M059J (cell line): Measurements from ENCODE around the gene SHANK1. TPM values are rescaled to one million over a fixed set of nuclear protein-coding genes. Genes with fewer than 3 reads are reported as not detected.

Experiments used
- DNase-seq: peaks from one replicate; pipeline ENCODE4 v3.0.0-alpha.2; 2012; ENCODE audit warnings: low read depth
- total RNA-seq: library from RNA; depleted of rRNA; stranded (reverse); fragments of >200 nt; shearing (Covaris generic); gene quantifications from 2 replicates; pipeline ENCODE4 v1.2.3, GENCODE V29; 2014

SHANK1 gene
- total RNA-seq, 1 experiment from 2014 or later = 0.15 TPM

DNA sequence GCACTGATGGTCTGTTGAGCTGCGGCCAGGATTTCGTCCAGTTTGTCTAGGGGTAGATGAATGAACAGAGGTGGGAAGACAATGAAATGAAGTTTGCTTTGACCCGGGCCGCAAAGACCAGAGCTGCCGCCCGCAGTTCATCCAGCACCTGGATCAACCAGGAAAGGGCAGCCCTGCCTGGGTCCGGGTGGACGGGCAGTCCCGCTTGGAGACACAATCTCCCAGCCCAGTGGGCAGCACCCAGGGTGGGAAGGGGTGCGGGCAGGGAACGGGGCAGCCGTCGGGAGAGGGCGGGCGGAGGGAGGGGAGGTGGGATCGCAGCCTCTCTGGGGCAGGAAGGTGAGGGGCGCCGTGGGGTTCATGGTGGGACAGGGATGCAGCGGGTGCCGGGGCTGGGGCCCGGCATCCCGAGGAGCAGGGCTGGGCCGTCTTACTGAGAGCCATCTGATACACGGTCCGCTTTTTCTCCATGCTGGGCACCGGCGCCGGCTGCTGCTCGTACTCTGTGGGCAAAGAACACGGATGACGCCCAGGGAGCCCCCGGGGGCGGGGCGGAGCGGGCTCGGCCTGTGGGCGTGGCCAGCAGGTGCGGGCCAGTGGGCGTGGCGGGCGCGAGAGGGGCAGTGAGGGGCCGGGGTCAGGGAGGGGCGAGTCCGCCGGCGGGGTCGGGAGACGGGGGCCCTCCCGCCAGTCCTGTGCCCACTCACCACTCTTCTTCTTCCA is 33.1 kb downstream of the SHANK1 start:
- DNase-seq = no peak

DNA sequence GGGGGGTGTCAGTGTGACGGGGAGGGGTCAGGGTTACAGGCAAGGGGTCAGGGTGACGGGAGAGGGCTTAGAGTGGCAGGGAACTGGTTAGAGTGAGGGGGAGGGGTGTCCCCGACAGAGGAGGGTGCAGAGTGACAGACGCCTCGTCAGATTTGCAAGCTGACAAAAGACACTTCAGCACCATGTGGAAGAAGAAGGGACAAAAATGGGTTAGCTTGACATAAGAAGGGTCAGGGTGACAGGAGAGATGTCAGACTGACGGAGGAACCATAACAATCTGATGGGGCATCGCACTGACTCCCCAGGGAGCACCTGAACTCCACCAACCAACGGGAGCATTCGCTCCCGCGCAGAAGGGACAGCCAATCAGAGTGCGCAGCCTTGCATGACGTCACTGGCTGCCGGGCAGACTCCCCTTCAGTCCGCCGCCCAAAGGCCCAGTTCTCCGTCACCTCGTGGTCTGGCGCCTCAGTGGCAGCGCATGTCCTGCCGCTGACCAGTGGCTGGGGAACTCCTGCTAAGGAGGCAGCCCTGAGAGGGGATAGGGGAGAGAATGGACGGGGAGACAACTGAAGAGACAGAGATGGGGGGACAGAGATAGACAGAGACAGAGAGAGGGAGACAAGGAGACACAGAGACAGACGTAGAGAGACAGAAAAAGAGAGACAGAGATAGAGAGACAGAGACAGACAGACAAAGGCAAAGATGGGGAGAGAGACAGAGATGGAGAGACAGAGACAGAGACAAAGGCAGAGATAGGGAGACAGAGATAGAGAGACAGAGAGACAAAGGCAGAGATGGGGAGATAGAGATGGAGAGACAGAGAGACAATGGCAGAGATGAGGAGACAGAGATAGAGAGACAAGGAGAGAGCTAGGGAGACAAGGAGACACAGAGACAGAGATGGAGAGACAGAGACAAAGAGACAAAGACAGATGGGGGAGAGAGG is 40.2 kb downstream of the SHANK1 start:
- DNase-seq = peak; percentile 71

DNA sequence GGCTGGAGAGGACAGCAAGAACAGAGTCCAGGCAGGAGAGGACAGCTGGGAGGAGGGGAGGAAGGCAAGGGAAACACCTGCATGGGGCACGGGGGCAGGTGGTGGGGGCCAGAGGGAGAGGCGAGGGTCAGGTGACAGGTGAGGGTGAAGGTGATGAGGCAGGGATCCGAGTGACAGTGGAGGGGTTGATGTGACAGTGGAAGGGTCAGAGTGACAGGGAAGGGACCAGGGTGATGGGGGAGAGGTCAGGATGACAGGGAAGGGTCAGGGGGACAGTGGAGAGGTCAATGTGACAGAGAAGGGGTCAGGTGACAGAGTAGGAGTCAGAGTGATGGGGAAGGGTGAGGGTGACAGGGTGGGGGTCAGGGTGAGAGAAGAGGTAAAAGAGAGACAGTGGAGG is 41.3 kb downstream of the SHANK1 start:
- no peak for DNase-seq

DNA sequence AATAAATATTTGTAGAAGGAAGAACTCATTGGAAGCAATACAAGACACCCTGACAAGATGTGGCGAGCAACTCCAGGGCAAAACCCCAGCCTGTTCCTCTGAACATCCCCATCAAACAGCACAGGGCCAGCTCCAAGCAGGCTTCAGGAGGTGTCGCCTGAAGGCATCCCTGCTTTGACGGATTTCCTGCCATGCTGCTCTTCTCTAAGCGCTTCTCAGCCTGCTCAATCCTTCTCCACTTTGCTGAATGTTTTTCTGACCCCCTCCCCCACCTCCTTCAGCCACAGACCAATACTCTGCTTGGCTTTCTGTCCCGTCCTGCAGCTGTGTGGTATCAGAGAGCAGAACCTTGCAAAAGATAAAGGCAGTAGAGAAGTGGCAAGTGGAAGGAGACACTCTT is 42.0 kb downstream of the SHANK1 start:
- no peak for DNase-seq

DNA sequence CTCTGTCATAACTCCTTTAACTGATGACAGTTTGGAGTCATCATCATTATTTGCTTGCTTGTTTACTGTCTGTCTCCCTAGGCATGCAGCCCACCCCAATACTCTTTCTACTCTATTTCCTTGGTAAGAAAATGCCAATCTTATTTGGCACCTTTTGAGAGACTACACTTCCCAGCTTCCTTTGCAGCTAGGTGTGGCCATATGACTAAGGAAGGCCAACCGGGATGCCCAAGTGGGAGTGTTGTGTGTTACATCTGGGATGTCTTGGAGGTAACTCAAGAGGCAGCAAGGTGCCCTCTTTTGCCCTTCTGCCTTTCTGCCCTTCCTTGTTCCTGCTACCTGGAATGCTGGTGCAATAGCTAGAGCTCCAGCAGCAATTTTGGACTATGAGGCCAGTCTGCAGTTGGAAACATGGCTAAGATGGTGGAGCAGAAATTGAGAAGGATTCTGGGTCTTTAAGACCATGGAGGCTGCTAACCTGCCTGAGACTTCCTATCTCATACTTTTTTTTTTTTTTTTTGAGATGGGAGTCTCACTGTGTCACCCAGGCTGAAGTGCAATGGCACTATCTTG is 42.9 kb downstream of the SHANK1 start:
- DNase-seq = no peak

DNA sequence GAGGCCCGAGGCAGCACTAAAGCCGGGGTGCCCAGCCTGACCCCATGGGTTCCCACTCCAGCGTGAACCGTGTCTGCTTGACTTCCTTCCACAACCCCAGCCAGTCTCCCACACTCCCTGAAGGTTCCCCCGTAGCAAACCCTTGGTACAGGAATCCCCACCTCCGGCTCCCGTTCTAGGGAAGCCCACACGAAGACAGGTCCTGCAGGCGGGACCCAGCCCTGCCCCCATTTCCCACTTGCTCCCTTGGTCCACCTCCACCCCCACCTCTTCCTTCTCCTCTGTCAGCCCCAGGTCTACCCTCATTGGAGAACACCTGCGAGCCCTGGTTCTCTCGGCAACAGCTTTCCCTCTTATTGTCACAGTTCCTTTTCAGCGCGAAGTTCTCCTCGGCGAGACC is 46.5 kb downstream of the SHANK1 start:
- no peak for DNase-seq

DNA sequence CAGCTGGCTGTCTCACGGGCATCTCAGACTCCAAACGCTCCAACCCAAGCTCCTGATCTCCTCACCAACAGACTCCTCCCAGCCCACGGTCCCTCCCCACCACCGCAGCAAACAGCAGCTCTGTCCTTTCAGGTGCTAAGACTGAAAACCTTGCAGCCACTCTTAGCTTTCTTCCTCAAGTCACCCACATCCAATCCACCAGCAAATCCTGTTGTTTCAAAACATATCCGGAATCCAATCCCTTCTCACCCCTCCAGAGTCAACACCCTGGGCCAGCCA is 49.6 kb downstream of the SHANK1 start:
- no peak for DNase-seq

DNA sequence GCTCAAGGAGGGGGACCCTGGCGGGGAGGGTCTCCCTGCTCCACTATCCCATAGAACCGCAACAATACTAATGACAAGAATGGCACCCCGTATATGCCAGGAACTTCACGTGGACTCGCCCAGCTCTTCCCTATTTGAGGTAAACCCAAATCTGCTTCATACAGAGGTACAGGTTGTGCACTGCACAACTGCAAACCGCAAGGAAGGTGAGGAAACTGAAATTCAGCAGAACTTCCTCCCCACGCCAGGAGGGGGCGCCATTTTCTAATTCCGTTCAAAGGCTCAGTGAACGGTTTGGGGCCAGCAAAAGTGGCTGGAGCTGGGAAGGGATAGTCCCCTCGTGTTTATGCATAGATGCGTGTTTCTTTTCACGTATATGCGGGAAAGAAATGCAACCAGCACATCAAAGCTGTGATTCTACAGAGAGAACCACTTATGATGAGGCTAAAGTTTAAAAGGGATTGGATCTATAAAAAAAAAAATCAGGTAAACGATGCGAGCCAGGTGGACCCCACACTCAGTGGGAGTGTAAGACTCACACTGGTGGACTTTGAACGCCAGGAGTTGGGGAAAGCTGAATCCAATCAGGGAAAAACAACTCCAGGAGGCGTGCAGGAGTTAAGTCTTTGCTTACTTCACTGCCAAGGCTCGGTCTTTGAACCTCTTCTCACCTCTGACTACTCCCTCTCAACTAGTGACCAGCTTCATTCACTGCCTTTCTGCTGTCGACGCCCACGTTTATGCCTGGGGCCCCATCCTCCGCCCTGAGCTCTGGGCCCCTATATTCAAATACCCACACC is 50.1 kb downstream of the SHANK1 start:
- peak; percentile 18 for DNase-seq

DNA sequence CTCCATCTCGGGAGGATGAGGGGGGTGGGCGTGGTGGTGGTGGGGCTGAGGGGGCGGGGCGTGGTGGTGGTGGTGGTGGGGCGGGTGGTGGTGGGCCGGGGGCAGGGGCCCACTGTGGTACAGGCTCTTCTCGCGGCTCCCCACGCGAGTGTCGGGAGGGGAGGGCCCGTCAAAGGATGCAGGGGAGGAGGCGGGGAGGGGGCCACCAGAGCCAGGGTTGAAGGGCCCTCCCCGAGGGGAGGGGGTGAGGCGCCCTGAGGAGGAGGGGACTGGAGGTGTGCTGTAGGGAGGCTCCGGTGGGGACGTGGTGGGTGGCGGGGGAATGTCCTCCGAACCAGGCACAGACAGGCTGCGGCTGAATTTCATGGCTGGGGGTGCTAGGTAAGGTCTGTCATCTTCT is 50.7 kb downstream of the SHANK1 start:
- no peak for DNase-seq

DNA sequence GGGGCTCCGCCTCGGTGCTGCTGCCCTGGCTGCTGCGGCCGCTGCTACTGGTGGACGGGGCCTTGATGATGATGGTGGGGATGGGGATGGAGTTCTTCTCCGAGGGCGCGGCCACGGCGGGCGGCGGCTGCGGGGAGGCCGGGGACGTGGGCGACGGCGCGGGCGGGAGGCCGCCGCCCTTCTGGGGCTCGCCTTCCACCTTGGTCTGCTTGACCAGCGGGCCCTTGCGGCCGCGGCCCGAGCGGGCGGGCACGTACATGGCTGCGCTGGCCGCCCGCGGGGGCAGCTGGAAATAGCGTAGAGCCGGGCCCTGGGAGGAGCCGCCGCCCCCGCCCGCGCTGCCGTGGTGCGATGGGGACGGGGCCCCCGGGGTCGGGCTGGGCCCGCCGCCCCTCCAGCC is 51.2 kb downstream of the SHANK1 start:
- no peak for DNase-seq

DNA sequence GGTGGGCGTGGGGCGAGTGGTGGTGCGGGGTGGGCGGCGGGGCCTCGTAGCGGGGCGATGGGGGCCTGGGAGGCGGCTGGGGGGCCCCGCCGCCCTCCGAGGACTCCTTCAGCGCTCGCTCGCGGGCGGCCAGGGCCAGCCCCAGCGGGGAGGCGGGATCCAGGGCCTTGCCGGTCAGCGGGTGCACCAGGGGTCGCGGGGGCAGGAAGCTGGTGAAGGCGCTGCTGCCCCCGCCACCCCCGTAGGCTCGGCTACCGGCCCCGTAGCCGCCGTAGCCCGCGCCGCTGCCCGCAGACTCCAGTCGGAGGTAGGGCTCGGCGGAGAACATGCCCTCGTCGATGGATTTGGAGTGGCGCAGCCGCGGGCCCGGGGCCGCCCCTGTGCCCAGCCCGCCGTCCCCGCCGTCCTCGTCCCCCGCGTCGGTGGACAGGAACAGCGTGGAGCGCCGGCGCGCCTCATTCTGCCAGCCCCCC is 51.8 kb downstream of the SHANK1 start:
- DNase-seq = no peak

DNA sequence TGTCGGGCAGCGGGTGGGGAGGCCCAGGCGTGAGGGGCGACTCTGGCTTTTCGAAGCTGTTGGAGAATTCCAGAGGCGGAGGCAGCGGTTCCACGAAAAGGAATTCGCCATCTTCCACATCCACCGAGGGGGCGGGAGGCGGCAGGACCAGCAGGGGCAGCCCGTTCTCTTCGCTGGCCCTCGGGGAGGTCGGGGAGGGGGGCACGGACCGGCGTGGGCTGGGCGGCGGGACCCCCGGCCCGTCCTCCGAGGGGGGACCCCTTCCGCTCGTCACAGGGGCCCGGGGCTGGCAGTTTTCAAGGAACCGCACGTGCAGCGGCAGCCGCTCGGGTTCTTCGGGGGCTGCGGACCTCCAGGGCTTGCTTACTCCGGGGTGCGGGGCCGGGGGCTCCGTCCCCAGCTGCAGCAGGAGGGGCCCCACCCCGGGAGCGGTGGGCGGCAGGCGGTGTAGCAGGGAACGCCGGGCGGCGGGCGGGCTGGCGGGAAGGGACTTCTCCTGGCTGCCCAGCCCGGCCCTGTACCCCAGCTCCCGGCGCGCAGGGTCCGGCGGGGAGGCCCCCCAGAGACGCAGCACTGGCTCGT is 52.3 kb downstream of the SHANK1 start:
- DNase-seq = no peak

DNA sequence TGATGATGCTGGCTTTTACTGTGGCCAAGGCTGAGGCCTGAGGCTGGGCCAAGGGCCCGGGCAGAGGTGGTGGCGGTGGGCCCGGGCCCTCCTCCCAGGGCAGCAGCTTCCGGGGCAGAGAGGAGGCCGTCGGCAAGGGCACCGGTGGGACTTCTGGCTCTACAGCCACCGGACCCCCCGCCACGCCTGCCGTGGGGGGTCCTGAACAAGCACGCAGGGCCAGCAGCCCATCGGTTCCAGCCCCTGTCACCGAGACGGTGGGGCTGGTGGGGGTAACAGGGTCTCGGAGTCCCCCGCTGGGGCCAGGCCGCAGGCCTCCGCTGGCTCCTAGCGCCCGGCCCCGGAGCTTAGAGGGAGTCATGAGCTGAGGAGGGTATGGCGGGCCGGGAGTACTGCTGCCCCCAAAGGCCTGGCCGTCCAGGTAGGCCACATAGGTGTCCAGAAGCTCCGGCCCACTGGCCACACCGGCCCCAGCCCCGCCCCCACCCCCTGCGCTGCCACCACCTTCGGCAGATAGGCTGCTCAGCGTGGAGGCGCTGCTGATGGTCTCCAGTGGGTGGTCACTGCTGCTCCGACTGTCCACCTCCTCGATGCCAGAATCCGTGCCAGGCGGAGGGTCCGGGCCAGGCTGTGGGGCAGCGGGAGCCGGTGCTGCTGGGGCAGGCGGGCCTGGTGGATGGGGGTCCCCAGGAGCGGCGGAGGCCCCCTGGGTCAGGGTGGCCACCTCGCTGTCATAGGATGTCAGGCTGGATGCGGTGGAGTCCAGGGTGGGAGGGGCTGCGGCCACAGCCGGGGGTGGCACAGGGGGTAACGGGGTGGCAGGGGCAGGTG is 53.0 kb downstream of the SHANK1 start:
- no peak for DNase-seq

DNA sequence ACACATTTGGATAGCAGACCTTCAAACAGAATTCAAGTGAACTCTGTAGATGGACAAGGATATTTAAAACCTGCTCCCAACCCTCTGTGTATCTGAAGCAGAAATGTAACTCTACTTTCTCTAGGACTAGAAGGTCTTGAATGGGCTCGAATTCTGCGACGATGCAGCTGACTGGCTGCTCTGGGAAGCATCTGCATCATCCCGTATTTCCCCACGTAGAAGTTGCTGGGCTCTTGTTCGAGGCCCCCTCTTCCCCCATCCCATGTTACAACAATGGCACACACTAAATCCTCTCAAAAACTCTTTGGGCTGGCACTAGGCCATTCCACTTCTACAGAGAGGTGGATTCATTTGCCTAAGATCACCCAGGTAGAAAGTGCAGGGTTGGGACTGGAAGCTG is 55.4 kb downstream of the SHANK1 start:
- no peak for DNase-seq

DNA sequence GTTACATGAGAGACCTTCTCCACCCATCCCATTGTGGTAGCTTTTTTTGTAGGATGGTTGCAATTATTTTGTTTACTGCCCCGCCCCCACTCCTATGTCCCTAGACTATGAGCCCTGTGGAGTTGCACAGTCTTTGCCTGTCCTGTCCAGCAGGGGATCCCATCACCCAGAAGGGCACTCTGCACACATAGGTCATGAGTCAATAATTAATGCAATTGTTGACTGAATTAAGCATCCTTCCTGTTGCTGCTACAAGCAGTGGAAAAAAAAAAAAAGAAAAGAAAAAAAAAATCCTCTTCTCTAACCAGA is 56.2 kb downstream of the SHANK1 start:
- DNase-seq = peak; percentile 14

DNA sequence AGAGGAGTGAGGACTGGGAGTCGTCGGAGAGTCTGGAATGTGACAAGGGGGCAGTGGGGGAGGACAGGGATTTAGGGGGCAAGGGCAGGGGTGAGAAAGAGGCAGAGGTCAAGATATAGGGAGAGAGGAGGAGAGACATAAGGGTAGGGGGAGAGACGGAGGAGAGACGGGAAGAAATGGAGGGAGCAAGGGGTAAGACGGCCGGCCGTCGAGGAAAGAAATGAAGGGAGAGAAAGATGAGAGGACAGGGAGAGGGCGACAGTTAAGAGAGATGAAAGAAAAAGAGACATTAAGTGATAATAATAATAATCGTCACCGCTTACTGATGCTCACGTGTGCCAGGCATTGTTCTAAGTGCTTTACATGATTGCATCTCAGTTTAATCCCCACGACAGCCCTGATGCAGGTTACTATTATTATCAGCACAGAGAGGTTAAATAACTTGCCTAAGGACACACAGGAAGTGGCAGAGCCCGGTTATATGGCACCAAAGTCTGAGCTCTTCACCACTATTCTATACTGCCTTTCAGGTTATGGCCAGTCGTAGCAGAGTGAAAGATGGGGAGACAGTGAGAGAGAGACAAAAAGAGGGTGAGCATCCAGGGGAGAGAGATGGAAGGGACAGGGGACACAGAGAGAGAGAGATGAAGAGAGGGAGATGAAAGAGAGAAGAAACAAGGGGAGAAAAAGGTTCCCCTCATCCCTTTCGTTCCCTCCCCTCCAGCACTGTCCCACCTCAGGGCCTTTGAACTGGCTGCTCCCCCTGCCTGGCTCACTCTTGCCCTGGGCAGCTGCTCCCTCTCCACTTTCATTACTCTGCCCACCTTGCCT is 56.7 kb downstream of the SHANK1 start:
- DNase-seq = no peak

DNA sequence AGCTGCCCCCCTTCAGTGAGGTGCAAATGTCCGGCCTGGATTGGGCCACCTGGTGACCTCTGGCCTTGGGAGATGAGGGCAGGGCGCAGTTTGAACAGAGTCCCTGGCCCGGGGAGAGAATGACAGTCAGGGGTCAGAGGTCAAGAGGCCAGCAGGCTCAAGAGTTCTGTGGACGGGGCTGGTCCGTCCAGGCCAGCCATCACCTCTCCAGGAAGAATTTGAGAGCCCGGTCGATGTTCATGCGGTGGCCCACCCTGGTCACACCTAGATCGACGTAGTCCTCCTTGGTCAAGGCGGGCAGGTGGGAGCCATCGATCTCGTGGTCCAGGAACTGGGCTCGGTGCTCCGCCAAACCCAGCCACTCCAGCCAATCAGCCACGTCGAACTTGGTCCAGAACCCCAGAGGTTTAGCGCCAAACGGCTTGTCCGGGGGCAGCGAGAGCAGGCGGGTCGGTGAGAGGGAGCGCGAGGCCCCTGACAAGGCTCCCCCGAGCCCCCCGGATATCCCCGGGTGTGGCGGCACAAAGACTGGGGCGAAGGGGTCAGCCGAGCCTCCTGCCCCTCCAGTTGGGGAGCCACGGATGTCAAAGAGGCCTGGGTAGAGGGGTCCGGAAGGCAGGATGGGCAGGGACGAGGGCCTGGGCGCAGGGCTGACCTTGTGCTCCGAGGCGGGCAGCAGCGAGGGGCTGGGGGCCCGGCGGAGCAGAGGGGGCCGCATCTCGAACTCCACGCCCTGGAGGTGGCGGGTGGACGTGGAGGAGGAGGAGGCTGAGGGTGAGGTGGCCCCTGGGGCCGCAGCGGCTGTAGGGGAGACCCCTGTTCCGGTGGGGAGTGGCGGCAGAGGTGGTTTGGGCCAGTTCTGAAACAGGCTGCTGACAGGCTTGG is 57.6 kb downstream of the SHANK1 start:
- DNase-seq = no peak

DNA sequence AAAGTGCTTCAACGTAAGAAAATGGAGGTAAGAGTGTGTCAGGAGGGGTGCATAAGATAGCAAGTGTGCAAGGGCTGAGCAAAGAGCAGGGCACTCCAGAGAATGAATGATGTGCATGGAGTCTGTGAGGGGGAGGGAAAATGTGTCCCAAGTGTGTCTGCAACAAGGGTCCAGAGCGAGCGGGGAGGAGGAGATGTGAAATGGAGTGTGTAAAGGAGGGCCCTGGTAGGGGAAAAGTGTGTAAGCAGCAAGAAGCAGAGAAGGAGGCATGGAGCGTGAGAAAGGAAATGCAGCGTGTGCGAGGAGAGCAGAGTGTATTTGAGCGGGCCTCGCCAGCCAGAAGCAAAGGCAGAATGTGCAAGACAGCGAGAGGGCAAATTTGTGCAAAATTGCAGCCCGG is 58.6 kb downstream of the SHANK1 start:
- no peak for DNase-seq

DNA sequence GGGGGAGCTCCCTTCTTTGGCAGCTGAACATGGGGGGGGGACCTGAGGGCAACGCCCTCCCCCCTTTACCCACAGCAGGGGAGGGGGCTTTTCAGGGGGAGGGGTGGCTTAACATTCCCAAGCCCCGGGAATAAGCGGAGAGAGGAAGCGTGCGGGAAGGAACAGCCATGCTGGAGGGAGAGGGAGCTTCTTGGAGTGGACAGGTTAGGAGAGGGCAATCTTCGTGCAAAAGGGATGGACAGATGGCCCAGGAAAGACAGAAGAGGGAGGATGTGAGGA is 59.6 kb downstream of the SHANK1 start:
- no peak for DNase-seq
